ENCODE measurements around the gene ZNF738. TPM values are rescaled to one million over a fixed set of nuclear protein-coding genes. Genes with fewer than 3 reads are reported as not detected.

The ZNF738 gene
- total and polyA plus RNA-seq, 2 donors (not counting 3 experiments of a cell fraction or from before 2014, with no cell fraction given): 10.1 to 14.8 TPM

- Histone ChIP-seq H3K79me2 (ENCODE audit: control insufficient read depth, insufficient read depth, low read length) (no peaks in the 10 kb centered on the region), H3K27me3 (ENCODE audit: control insufficient read depth in 2 of 2, insufficient read depth in 2 of 2, low read length in 2 of 2) (no peaks in the 10 kb centered on the region), H3K4me1 (ENCODE audit: control insufficient read depth, extremely low read depth, insufficient read depth, low read length) (peaks cover 2% of the 10 kb centered on the region), H2AFZ (ENCODE audit: low read depth, low read length) (no peak overlapping the region), H3K36me3 (ENCODE audit: control insufficient read depth in 2 of 2, extremely low read depth in 1 of 2, insufficient read depth in 2 of 2, low read length in 2 of 2) (peaks cover 0 to 2% of the 10 kb centered on the region in 2 experiments), H3K27ac (ENCODE audit: insufficient read depth, low read depth, low read length) (no peak overlapping the region), H3K9me1 (replicated peaks; ENCODE audit: control insufficient read depth, extremely low read depth, insufficient read depth, low read length) (no peaks in the 10 kb centered on the region), H3K4me3 (replicated peaks in 1 of 3; ENCODE audit: insufficient read depth in 1 of 3, low read depth in 1 of 3, low read length in 3 of 3) (no peak overlapping the region), H4K20me1 (replicated peaks; ENCODE audit: control insufficient read depth, extremely low read depth, insufficient read depth, low read length) (no peaks in the 10 kb centered on the region), H3K9me3 (replicated peaks; ENCODE audit: control insufficient read depth, insufficient read depth, low read length) (peaks cover 2% of the 10 kb centered on the region), H3K4me2 (ENCODE audit: insufficient read depth, low read length) (no peak overlapping the region), H3K9ac (replicated peaks; ENCODE audit: extremely low read depth, insufficient read depth, low read length) (no peak overlapping the region)
- no TSS peak for BruUV-seq (replicated peaks)
- FAIRE-seq: no peak
- intact Hi-C loops (cut with micrococcal nuclease) (no loop called here), dilution Hi-C loops (cut with MboI; ENCODE audit: extremely low pct_ligation_motif_present, low sequenced_read_pairs) (no loop called here)
- ChIA-PET POLR2A (no interaction called here), CTCF (no interaction called here)
- no peak for TF ChIP-seq GATA2 (IDR thresholded peaks at IDR 0.05; ENCODE audit: insufficient read depth, insufficient read length, low read depth, low read length)
- no peak for DNase-seq (ENCODE audit: low read depth, low spot score)
Measured at GRCh38 chr19:21402303-21402985, 43.6 kb downstream of the ZNF738 start.

GRCh38 chr19:21410166-21410565 is 51.4 kb downstream of the ZNF738 start:
- FAIRE-seq: no peak
- dilution Hi-C loops (cut with MboI; ENCODE audit: extremely low pct_ligation_motif_present, low sequenced_read_pairs) (no loop called here), intact Hi-C loops (cut with micrococcal nuclease) (no loop called here)
- no peak overlapping the region for H3K4me3 ChIP-seq (replicated peaks in 1 of 3; ENCODE audit: insufficient read depth in 1 of 3, low read depth in 1 of 3, low read length in 3 of 3)
- BruUV-seq (replicated peaks): no TSS peak
- H3K9me3 ChIP-seq (replicated peaks; ENCODE audit: control insufficient read depth, insufficient read depth, low read length): no peaks in the 10 kb centered on the region
- no peaks in the 10 kb centered on the region for H3K9me1 ChIP-seq (replicated peaks; ENCODE audit: control insufficient read depth, extremely low read depth, insufficient read depth, low read length)
- no peaks in the 10 kb centered on the region for H3K79me2 ChIP-seq (ENCODE audit: control insufficient read depth, insufficient read depth, low read length)
- TF ChIP-seq POLR2AphosphoS5 (IDR thresholded peaks at IDR 0.05; ENCODE audit: insufficient read depth, low read depth, low read length) (no peak), MYC (IDR thresholded peaks at IDR 0.05; ENCODE audit: low read depth, low read length) (no peak), GATA2 (IDR thresholded peaks at IDR 0.05; ENCODE audit: insufficient read depth, insufficient read length, low read depth, low read length) (no peak), EZH2 (IDR thresholded peaks at IDR 0.05; ENCODE audit: borderline replicate concordance, low read depth, low read length, severe bottlenecking) (no peak), FOS (IDR thresholded peaks at IDR 0.05; ENCODE audit: borderline replicate concordance, insufficient read depth, low read length) (no peak), JUN (IDR thresholded peaks at IDR 0.05; ENCODE audit: borderline replicate concordance, insufficient read depth, insufficient read length, low read depth) (no peak), POLR2A (IDR thresholded peaks at IDR 0.05; ENCODE audit: low read depth, low read length) (no peak), CTCF (IDR thresholded peaks at IDR 0.05; ENCODE audit: extremely low read depth in 1 of 2, insufficient read depth in 1 of 2, low read depth in 1 of 2, low read length in 2 of 2) (no peak)
- TF ChIP-seq, protein P1, sequence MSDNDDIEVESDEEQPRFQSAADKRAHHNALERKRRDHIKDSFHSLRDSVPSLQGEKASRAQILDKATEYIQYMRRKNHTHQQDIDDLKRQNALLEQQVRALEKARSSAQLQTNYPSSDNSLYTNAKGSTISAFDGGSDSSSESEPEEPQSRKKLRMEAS (IDR thresholded peaks at IDR 0.05; ENCODE audit: insufficient read depth, insufficient read length): no peak
- H3K27me3 ChIP-seq (ENCODE audit: control insufficient read depth in 2 of 2, insufficient read depth in 2 of 2, low read length in 2 of 2): no peaks in the 10 kb centered on the region
- no peak overlapping the region for H3K27ac ChIP-seq (ENCODE audit: insufficient read depth, low read depth, low read length)
- no peaks in the 10 kb centered on the region for H4K20me1 ChIP-seq (replicated peaks; ENCODE audit: control insufficient read depth, extremely low read depth, insufficient read depth, low read length)
- H2AFZ ChIP-seq (ENCODE audit: low read depth, low read length): no peak overlapping the region
- H3K4me1 ChIP-seq (ENCODE audit: control insufficient read depth, extremely low read depth, insufficient read depth, low read length): no peaks in the 10 kb centered on the region
- no peaks in the 10 kb centered on the region for H3K36me3 ChIP-seq (ENCODE audit: control insufficient read depth in 2 of 2, extremely low read depth in 1 of 2, insufficient read depth in 2 of 2, low read length in 2 of 2)
- no peak overlapping the region for H3K9ac ChIP-seq (replicated peaks; ENCODE audit: extremely low read depth, insufficient read depth, low read length)
- POLR2A ChIA-PET: no interaction called here
- DNase-seq (ENCODE audit: low read depth, low spot score): no peak
- H3K4me2 ChIP-seq (ENCODE audit: insufficient read depth, low read length): no peak overlapping the region
- CTCF ChIA-PET: no interaction called here
